Glomerular endothelial cell (primary cell): Measurements from ENCODE around the gene MCM5. TPM values are rescaled to one million over a fixed set of nuclear protein-coding genes. Genes with fewer than 3 reads are reported as not detected.
"Not testable (repeated sequence)": the region's sequence is repeated elsewhere in the genome, so short reads cannot be mapped to it uniquely, and the experiment has no call there.

Experiments used
- DNase-seq: peaks from one replicate; pipeline ENCODE4 v3.0.0-alpha.2; 2011; ENCODE audit warnings: low read depth, low spot score; ENCODE audit errors: extremely low read depth
- total RNA-seq: library from RNA; depleted of rRNA; stranded (reverse); fragments of >200 nt; gene quantifications from 2 replicates; pipeline ENCODE4 v1.2.3, GENCODE V29; 2015

Gene MCM5
- total RNA-seq, 1 donor from 2014 or later: 33.6 TPM

DNA sequence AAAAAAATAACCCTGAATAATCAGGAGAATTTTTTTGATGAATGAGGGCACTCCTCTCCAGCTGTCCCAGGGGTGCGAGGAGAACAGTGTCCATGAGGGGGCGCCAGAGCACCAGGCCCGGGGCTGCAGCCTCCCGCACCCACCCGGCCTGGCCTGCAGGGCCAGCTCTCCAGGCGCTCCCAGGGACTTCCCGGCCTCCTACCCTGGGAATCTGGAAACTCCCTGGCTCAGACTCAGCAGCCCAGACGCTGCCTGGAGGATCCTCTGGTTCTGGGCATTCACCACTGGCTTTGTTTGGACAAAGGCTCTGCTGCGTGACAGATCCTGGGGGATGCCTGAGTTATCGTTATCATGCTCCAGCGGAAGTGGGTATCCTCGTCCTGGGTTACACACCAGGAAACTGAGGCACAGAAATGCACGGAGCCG, 31.0 kb downstream of the MCM5 start:
- DNase-seq: peak; percentile 31

DNA sequence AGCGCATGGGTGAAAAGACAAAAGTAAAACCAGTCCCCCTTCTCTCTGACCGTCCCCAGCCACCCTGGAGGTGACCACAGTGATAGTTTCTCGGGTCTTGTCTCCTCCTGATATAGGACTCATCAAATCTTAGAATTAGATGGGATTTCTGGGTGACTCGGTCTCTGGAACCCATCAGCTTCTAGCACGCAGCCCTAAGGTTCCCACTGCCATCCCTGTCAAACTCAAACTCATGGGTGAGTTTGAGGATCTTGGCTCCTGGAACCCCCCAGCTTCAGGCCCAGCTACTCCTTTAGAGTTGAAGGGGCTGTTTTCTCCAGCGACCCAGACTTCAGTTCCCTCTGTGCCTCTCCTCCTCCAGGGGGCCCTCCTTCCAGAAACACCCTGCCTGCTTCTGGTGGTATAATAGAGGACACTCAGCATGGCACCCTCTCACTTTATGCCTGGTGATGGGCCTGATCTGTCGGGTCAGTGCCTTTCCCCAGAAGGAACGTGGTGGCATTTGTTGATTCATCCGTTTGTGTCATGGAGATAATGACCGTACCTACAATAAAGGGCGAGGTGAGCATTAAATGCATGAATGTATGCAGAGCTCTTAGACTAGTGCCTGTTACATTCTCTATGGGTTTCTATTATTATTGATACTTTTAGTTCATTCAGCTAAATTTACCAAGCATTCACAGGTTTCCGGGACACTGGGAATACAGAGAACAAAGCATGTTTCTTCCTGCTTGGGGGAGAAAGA, 31.7 kb downstream of the MCM5 start:
- DNase-seq: no peak

DNA sequence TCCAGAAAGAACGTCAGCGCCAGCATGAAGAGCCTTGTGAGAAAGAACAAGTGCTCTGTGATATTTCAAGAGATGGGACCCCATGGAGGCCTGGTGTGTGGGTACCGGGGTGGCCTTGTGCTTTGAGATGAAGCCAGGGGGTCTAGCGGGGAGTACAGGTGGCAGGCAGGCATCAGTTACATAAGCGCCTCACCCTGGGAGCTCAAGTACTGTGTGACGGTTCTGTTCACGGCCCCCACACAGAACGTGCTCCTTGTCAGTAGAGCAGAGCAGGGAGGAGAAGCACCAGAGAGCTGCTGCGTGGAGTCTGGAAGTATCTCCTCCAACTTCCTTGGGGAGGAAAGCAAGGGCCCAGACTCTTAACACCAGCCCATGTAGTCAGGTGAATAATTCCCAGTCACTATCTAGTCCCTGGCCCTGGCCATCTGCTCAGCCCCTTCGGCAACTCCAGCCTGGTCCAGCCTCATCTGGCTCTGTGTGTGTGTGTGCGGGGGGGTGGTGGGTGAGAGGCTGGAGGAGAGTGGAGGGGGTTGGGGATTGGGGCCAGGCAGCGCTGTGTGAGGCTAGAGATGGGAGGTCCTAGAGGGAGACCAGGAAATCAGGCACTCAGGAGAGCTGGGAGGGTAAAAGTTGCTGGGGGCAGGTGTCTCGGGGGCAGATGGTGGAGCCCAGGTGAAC, 32.4 kb downstream of the MCM5 start:
- no peak for DNase-seq

DNA sequence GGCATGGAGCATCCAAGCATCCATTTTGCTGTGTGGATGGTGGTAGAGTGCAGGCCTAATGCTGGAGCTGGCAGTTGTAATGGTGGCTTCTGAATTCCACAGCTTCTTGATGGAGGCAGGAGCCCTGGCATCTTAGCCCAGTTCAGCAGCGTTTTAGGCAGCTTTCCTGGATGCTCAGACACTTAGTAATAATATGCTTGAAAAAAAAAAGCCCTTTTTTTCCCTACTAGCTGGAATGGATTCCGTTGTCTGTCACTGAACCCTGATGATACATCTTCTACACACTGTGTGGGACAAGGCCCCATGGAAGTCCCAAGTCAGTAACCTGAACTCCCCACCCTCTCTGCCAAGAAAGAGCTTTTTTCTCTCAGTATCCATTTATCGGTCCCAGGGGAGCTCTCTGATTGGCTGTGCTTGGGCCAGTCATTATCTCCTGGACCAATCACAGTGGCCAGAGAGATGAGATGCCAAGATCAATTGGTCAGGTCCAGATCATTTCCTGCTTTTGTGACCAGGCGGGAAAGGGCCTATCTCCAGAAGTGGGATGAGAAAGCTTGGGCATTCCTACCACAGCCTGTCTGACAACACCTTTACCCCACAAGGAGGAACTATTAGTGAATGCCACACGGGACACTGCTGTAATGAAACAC, 34.2 kb downstream of the MCM5 start:
- no peak for DNase-seq

DNA sequence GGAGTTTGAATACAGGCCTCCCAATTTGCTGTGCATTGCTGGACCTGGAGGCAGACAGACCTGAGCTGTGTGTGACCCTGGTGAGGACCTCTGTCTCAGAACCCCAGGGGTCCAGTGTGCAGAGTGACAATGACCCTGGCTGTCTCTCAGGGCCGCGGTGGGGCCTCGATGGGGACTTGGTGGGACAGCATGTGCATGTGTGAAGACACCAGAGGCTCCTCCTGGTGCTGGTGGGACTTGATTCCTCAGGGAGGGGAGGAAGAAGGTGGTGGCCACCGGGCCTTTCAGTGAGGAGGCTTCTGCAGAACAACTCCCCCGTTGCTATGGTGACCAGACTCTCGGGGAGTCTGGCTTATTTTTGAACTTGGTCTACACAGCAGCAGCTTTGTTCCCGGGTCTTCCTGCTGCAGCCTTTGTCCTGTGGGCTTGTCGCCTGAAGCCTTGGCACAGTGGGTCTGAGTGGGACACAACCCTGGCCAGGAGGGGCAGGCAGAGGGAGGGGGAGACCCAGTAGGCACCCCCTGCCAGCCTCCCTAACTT, 35.3 kb downstream of the MCM5 start:
- no peak for DNase-seq

DNA sequence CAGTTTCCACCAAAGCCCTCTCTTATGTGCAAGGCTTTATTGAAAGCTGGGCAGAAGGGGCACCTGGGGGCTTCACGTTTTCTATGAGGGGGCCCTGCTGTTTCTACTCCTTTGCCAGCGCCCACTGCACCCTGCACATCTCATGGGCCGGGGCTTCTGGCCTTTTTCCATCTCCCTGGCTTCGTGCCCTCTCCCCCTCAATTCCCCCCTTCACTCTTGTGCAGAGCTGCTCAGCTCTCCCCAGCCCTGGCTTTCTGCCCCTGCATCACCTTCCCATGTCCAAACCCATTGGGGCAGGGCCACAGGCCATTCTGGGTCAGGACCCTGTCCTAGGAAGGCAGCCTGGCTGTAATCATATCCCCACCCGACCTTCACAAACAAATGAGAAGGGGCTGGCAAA, 36.5 kb downstream of the MCM5 start:
- no peak for DNase-seq

DNA sequence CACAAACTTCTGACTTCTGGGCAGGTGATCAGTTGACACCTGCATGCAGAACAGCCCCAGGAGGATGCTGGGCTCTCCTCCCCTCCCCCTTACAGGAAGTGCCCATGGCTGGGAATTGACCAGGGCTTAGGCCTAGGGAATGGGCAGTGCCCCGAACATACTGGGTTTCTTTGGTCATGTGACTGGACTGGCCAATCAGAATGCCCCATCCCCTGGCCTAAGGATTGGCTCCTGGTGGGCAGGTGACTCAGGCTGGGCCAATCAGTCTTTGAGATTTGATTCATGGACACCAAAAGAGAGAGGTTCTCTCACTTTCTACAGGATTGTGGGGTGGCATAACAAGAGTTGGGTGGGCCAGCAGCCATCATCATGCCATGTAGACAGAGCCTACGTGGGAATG, 37.1 kb downstream of the MCM5 start:
- DNase-seq: no peak

DNA sequence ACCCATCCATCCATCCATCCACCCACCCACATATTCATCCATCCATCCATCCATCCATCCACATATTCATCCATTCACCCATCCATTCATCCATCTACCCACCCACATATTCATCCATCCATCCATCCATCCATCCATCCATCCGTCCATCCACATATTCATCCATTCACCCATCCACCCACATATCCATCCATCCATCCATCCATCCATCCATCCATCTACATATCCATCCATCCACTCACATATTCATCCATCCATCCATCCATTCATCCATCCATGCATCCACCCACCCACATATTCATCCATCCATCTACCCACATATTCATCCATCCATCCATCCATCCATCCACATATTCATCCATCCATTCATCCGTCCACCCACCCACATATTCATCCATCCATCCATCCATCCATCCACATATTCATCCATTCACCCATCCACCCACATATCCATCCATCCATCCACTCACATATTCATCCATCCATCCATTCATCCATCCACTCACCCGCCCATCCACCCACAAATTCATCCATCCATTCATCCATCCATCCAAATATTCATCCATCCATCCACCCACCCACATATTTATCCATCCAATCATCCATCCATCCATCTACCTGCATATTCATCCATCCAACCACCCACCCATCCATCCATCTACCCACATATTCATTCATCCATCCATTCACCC, 38.9 kb downstream of the MCM5 start:
- not testable (repeated sequence) for DNase-seq

DNA sequence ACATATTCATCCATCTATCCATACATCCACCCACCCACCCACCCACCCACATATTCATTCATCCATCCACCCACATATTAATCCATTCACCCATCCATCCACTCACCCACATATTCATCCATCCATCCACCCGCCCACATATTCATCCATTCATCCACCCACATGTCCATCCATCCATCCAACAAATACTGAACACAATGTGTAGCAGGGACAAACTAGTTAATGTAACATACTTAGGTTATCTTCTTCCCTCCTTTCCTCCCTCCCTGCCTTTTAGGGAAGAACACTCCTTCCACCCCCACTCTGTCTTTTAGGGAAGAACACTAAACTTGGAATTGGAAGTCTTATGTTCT, 39.4 kb downstream of the MCM5 start:
- no peak for DNase-seq

DNA sequence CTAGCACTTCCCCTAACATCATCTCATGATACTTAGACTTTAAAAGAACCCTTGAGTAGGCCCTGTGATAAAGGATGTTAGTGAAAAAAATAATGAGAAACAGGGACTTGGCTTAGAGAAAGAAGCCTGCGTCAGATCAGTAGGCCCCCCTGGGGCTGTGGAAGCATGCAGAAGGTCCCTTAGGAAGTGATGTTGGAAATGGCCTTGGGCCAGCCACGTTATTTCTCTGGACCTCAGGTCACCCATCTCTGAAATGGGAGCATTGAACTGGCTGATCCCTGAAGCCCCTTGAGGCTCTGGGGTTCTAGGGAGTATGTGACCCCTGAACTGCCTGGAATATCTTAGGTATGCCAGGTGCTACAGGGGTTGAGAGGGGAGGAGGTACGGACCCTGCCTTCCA, 40.2 kb downstream of the MCM5 start:
- DNase-seq: no peak

DNA sequence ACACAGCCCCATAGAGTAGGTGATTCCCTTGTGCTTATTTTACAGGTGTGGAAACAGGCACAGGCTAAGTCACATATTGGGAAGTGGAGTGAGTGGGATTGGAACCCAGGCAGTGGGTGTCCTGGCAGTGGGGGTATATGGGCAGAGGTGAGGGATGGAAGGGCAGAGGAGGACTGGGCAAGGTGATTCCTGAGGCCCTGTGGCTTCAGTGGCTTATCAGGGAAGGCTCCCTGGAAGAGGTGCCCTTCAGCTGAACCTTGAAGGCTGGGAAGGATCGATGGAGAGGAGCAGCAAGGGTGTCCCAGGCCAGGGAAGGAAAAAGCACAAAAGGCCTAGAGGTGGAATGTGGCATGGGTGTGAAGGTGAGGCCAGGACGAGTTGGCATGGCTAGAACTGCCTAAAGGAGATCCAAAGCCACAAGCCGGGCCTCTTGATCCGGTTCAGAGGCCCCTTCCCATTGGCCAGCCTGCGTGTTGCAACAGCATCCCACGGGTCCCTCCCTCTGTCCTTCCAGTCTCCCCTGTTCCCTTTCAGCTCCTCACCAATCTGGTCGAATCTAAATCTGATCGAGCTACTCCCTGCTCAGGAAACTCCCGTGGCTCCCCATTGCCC, 41.7 kb downstream of the MCM5 start:
- DNase-seq: no peak

DNA sequence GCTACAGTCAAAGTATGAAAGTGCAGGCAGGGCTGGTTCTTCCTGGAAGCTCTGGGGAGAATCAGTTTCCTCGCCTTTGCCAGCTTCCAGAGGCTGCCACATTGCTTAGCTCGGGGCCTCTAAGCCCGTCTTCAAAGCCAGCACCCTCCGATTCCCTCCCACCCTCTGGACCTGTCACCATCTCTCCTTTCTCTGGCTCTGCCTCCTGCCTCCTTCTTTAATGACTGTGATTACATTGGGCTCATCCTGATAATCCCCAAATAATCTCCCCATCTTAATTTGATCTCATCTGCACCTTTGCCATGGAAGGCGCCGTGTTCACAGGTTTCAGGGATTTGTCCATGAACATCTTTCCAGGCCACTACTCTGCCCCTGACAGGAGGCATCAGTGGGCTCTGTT, 42.5 kb downstream of the MCM5 start:
- DNase-seq: no peak

DNA sequence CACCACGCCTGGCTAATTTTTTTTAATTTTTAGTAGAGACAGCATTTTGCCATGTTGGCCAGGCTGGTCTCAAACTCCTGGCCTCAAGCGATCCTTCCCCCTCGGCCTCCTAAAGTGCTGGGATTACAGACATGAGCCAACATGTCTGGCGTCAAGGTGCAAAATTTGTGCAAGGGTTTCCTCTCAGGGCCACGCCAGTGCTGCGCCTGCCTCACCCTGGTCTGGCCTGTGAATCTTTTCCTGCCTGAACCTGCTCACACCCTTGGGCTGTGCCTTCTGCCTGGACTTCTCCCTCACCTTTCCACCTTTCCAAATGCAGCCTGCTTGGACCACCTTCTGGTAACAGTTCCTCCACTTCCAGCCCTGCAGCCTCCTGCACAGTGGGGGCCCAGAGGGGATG, 43.4 kb downstream of the MCM5 start:
- DNase-seq: no peak

DNA sequence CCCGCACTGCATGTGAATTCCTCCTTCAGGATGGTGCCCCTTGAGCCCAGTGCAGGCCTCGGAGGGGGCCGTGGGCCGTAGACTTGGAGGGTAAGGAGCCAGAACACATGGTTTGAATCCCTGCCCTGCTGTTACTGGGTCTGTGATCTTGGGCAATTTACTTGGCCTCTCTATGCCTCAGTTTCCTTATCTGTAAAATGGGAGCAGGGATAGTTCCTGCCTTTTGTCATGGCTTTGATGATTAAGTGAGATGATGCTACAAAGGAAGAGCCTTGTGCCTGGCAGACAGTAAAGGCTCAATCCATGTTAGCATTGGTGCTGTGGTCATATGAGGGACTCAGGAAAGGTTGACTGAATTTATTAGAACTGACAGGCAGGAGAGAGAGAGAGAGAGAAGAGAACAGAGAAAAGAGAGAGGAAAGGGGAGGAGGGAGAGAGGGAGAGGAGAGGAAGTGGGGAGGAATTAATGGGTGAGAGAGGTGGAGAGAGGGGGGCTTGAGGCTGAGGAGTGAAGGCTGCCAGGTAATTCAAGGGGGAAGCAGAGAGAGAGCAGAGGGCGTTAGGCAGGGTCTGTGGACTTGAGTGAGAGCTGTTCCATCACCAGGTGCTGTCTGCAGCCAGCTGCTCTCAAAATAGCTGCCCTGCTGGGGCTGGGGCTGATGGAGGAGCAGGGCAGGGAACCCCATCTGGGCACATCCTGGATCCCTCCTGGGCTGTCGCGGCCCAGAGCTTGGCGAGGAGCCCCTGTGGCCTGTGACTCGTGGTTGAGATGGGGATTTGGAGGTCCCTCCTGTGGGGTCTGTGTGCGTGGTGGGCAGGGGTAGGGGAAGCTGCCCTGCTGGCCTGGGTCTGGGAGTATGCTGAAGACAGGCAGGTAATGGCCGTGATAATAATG, 44.1 kb downstream of the MCM5 start:
- DNase-seq: no peak

DNA sequence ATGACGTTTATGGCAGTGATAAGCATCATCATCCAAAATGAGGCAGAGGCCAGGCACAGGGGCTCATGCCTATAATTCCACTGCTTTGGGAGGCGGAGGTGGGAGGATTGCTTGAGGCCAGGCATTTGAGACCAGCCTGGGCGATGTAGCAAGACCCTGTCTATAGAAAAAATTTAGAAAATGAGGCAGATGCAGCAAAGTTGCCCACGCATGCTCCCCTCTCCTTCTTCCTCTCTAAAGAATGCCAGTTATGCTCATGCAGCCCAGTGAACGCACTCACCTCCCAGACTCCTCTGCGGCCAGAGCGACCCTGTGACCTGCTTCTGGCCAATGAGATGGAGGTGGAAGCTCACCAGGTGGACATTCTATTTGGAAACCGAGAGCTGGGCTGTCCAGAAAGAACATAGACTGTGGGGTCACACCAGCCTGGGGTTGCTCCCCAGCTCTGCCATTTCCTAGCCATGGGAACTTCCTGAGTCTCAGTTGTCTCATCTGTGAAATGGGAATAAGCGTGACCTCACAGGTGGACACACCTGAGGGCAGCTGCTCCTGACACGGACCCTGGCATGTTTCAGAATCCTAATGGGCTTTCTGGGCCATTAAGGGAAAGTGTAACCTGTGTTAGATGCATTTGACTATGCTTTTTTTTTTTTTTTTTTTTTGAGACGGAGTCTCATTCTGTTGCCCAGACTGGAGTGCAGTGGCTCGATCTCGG, 44.9 kb downstream of the MCM5 start:
- no peak for DNase-seq

DNA sequence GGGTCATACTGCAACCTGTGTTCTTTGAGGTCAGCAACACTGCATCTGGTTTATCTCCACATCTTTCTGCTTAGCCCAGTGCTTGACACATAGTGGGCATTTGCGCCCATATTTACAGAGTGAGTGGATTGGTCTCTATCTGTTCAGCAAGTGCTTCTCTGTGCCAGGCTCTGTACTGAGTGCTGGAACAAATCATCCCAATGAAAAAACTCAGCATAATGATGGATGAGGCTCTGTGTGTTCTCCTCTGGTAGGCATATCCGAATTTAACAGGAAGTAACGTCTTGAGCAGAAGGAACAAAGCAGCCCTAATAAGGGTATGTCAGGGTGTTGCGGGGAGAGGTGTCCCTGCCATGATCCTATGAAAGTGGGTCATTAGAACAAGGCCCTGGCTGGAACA, 46.0 kb downstream of the MCM5 start:
- no peak for DNase-seq

DNA sequence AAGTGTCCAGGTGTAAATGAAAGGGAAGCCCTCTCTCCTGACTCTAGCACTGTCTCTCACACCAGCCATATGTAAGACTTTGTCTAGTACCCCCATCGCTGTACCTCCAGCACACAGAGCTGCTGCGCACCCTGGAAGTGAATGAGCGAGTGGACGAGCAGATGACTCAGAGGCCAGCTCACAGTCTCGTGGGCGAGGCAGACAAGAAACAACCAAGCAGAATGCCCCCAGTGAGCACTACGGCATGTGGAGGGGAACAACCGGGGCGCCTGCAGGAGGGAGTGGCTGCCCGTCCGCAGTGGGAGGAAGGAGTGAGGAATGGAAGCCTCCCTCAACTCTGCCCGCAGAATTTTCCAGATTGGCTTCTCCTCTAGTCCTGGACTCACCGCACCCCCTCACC, 46.4 kb downstream of the MCM5 start:
- no peak for DNase-seq

DNA sequence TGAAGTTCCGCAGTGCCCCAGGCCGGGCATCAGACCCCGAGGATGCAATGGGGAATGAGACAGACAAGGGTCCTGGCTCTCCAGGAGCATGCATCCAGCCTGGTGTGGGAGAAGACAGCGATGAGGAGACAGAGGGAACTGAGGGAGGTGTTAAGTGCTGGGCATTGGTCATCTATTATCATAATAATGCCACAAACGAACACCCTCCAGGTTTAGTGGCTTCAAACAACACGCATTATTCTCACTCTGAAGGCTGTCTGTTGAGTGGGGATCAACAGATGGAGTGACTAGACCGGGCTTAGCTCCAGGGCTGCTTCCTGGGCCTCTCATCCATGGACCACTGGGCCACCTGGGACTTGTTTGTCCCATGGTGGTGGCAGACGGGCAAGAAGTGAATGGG, 48.6 kb downstream of the MCM5 start:
- DNase-seq: no peak
